Measurements from ENCODE around the gene HNRNPR.
"Not testable (repeated sequence)": the region's sequence is repeated elsewhere in the genome, so short reads cannot be mapped to it uniquely, and the experiment has no call there.

Gene HNRNPR

GRCh38 chr1:23337869-23338268 lies 6.2 kb downstream of the HNRNPR start:
- FAIRE-seq = no peak

GRCh38 chr1:23331713-23332112 lies 12.4 kb downstream of the HNRNPR start:
- DNase-seq (ENCODE audit: extremely low spot score, insufficient read length, low read depth) (no peak), FAIRE-seq (no peak)

More at GRCh38 chr1:23337869-23338268, 6.2 kb downstream of the HNRNPR start:
- DNase-seq (ENCODE audit: extremely low spot score, insufficient read length, low read depth) = no peak

GRCh38 chr1:23330846-23331245 lies 13.2 kb downstream of the HNRNPR start:
- no peak for DNase-seq (ENCODE audit: extremely low spot score, insufficient read length, low read depth)
- no peak for FAIRE-seq

GRCh38 chr1:23325393-23325792 lies 18.7 kb downstream of the HNRNPR start:
- FAIRE-seq (no peak), DNase-seq (ENCODE audit: extremely low spot score, insufficient read length, low read depth) (no peak)

GRCh38 chr1:23322770-23323169 lies 21.3 kb downstream of the HNRNPR start:
- no peak for FAIRE-seq
- no peak for DNase-seq (ENCODE audit: extremely low spot score, insufficient read length, low read depth)

- not testable (repeated sequence) for DNase-seq (ENCODE audit: extremely low spot score, insufficient read length, low read depth); FAIRE-seq
Observed at GRCh38 chr1:23310280-23310679, 33.8 kb downstream of the HNRNPR start.

- FAIRE-seq (no peak), DNase-seq (ENCODE audit: extremely low spot score, insufficient read length, low read depth) (no peak)
Observed at GRCh38 chr1:23304140-23304620, 39.9 kb downstream of the HNRNPR start.

- FAIRE-seq = no peak
- DNase-seq (ENCODE audit: extremely low spot score, insufficient read length, low read depth) = no peak
Observed at GRCh38 chr1:23303524-23303923, 40.6 kb downstream of the HNRNPR start.

GRCh38 chr1:23296931-23297330 lies 47.2 kb downstream of the HNRNPR start:
- FAIRE-seq (no peak), DNase-seq (ENCODE audit: extremely low spot score, insufficient read length, low read depth) (no peak)

- no peak for DNase-seq (ENCODE audit: extremely low spot score, insufficient read length, low read depth)
- FAIRE-seq = no peak
Observed at GRCh38 chr1:23291706-23292105, 52.4 kb downstream of the HNRNPR start.

GRCh38 chr1:23290836-23291565 lies 53.1 kb downstream of the HNRNPR start:
- FAIRE-seq = no peak
- no peak for DNase-seq (ENCODE audit: extremely low spot score, insufficient read length, low read depth)

GRCh38 chr1:23288671-23289070 lies 55.4 kb downstream of the HNRNPR start:
- FAIRE-seq = no peak
- no peak for DNase-seq (ENCODE audit: extremely low spot score, insufficient read length, low read depth)

- no peak for DNase-seq (ENCODE audit: extremely low spot score, insufficient read length, low read depth)
- no peak for FAIRE-seq
Observed at GRCh38 chr1:23288201-23288600, 55.9 kb downstream of the HNRNPR start.

GRCh38 chr1:23286401-23286800 lies 57.7 kb downstream of the HNRNPR start:
- FAIRE-seq (no peak), DNase-seq (ENCODE audit: extremely low spot score, insufficient read length, low read depth) (no peak)

- DNase-seq (ENCODE audit: extremely low spot score, insufficient read length, low read depth) = no peak
- FAIRE-seq = no peak
Observed at GRCh38 chr1:23283667-23284602, 60.1 kb downstream of the HNRNPR start.

GRCh38 chr1:23282957-23283356 lies 61.1 kb downstream of the HNRNPR start:
- DNase-seq (ENCODE audit: extremely low spot score, insufficient read length, low read depth) = no peak

GRCh38 chr1:23278717-23279116 lies 65.4 kb downstream of the HNRNPR start:
- FAIRE-seq (no peak), DNase-seq (ENCODE audit: extremely low spot score, insufficient read length, low read depth) (no peak)

More at GRCh38 chr1:23282957-23283356, 61.1 kb downstream of the HNRNPR start:
- FAIRE-seq = no peak

GRCh38 chr1:23276531-23276930 lies 67.6 kb downstream of the HNRNPR start:
- FAIRE-seq = no peak
- no peak for DNase-seq (ENCODE audit: extremely low spot score, insufficient read length, low read depth)

- FAIRE-seq = no peak
Observed at GRCh38 chr1:23274134-23274505, 70.0 kb downstream of the HNRNPR start.

GRCh38 chr1:23273450-23274133 lies 70.5 kb downstream of the HNRNPR start:
- DNase-seq (ENCODE audit: extremely low spot score, insufficient read length, low read depth) (no peak), FAIRE-seq (no peak)

More at GRCh38 chr1:23274134-23274505, 70.0 kb downstream of the HNRNPR start:
- DNase-seq (ENCODE audit: extremely low spot score, insufficient read length, low read depth) = no peak

Data from GM18507 (cell line).